K562 (cell line): ENCODE measurements around the gene DDC. TPM values are rescaled to one million over a fixed set of nuclear protein-coding genes. Genes with fewer than 3 reads are reported as not detected.

ENCODE experiments used
- CHD1 ChIP-seq: fragments of 200-600 bp; sonication (generic); IDR thresholded peaks from one replicate; pipeline ENCODE4 v1.6.1; 2012; ENCODE audit warnings: mild to moderate bottlenecking, moderate library complexity, low read length, inconsistent platforms
- DNMT1 ChIP-seq: fragments of 450-650 bp; IDR thresholded peaks from 2 replicates; pipeline ENCODE4 v1.6.1; 2016; ENCODE audit warnings: antibody characterized with exemption, mild to moderate bottlenecking
- ETV1 ChIP-seq: fragments of 450-650 bp; conservative IDR thresholded peaks from 2 replicates; pipeline ENCODE4 v1.6.1; 2016; ENCODE audit warnings: missing genetic modification characterization, control low read depth, low read depth, missing compliant biosample characterization
- ETV5 ChIP-seq: sonication (generic); formaldehyde crosslinking; IDR thresholded peaks from 2 replicates; pipeline ENCODE4 v1.4.0; 2020; ENCODE audit warnings: low read depth, mild to moderate bottlenecking, missing genetic modification reagents
- IRF2 ChIP-seq: sonication (generic); formaldehyde crosslinking; IDR thresholded peaks from 2 replicates; pipeline ENCODE4 v1.8.1; 2022; ENCODE audit warnings: mild to moderate bottlenecking, missing genetic modification reagents
- KAT2B ChIP-seq: IDR thresholded peaks from one replicate; pipeline ENCODE4 v1.6.1; 2012; ENCODE audit warnings: low read depth, mild to moderate bottlenecking, control low read depth, inconsistent platforms, low read length, moderate library complexity
- MTA2 ChIP-seq: fragments of 450-650 bp; IDR thresholded peaks from 2 replicates; pipeline ENCODE4 v1.6.1; 2016; ENCODE audit warnings: low read depth
- NUFIP1 ChIP-seq: fragments of 450-650 bp; IDR thresholded peaks from 2 replicates; pipeline ENCODE4 v1.6.1; 2018; ENCODE audit not compliant: partially characterized antibody
- SRSF7 ChIP-seq: fragments of 200-400 bp; formaldehyde crosslinking; optimal IDR thresholded peaks from 2 replicates; pipeline ENCODE3; 2017; ENCODE audit warnings: mild to moderate bottlenecking, low read depth, low read length
- WHSC1 ChIP-seq: IDR thresholded peaks from one replicate; pipeline ENCODE4 v1.6.1; 2012; ENCODE audit warnings: low read length, control low read depth, inconsistent platforms
- ZNF717 ChIP-seq: fragments of 250-450 bp; sonication (Bioruptor Pico); IDR thresholded peaks from 2 replicates; pipeline ENCODE4 v1.5.0; 2021
- polyA plus RNA-seq, 8 experiments: library from polyadenylated mRNA; depleted of rRNA in 4 of 8; stranded (reverse) in 5 of 8; unstranded in 3 of 8; fragments of >200 nt; fragmentation: Nextera tagmentation in 2 of 8; fragmentation: Illumina TruSeq in 1 of 8; extraction: Ambion mirVana in 2 of 8; extraction: Trizol in 1 of 8; gene quantifications; 2 replicates each; pipeline versions ENCODE4 v1.2.1 to v1.2.3, GENCODE V29; 2011 to 2014; ENCODE audit warnings: inconsistent platforms in 1 of 8, missing spikeins in 1 of 8
- total RNA-seq, 7 experiments: library from RNA; depleted of rRNA in 6 of 7; stranded (reverse); fragments of >200 nt in 6 of 7; fragmentation: Illumina TruSeq in 2 of 7; extraction: Trizol in 2 of 7; gene quantifications; 2 replicates each; pipeline versions ENCODE4 v1.2.1 to v1.2.3, GENCODE V29; 2011 to 2021; ENCODE audit warnings: low replicate concordance in 1 of 7
- TF ChIP-seq, protein P1 (sequence below): fragments of 250-450 bp; sonication (Bioruptor Pico); IDR thresholded peaks from 2 replicates; pipeline ENCODE4 v1.4.0; 2020
- TF ChIP-seq, protein P2 (sequence below), 2 experiments: fragments of 450-650 bp in 1 of 2; sonication (generic) in 1 of 2; formaldehyde crosslinking in 1 of 2; IDR thresholded peaks in 1 of 2; conservative IDR thresholded peaks in 1 of 2; 2 replicates each; pipeline versions ENCODE4 v1.6.1 to v1.8.1; 2016 to 2023; ENCODE audit warnings: mild to moderate bottlenecking in 2 of 2, moderate library complexity in 2 of 2, inconsistent platforms in 1 of 2, missing genetic modification reagents in 1 of 2
- TF ChIP-seq, protein P3 (sequence below): conservative IDR thresholded peaks from 2 replicates; pipeline ENCODE4 v1.6.1; 2011; ENCODE audit warnings: low read depth, mild to moderate bottlenecking, low read length; ENCODE audit not compliant: control insufficient read depth
- TF ChIP-seq, protein P4 (sequence below): sonication (generic); formaldehyde crosslinking; IDR thresholded peaks from 2 replicates; pipeline ENCODE4 v1.8.1; 2023; ENCODE audit warnings: missing genetic modification reagents, mild to moderate bottlenecking, borderline replicate concordance

Gene DDC
- total and polyA plus RNA-seq, 9 of the 15 experiments (the other 6 are each of a cell fraction or from before 2014, with no cell fraction given) = not detected

DNA sequence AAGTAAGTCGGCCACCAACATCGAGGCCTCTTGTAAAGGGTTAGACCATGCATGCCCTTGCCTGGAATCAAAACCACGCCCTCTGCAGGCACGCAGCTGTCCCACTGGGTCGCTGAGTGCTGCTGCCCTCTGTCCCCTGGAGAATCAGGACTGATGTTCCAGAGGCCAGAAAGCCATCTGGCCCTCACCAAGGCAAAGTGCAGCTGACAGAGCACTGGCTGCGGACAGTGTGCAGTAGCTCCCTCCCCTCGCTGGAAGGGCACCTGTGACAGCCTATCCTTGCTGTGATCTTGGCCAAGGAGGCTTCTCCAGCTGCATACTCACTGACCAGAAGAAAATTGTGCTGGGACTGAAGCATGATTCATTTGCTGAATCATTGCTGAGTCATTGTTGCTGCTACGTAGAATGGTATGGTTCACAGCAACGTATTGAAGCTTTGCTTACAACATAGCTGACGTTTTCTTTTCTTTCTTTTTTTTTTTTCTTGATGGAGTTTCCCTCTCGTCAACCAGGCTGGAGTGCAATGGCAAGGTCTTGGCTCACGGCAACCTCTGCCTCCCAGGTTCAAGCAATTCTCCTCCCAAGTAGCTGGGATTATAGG is 30.4 kb downstream of the DDC start (continued):
- TF ChIP-seq, protein P1, sequence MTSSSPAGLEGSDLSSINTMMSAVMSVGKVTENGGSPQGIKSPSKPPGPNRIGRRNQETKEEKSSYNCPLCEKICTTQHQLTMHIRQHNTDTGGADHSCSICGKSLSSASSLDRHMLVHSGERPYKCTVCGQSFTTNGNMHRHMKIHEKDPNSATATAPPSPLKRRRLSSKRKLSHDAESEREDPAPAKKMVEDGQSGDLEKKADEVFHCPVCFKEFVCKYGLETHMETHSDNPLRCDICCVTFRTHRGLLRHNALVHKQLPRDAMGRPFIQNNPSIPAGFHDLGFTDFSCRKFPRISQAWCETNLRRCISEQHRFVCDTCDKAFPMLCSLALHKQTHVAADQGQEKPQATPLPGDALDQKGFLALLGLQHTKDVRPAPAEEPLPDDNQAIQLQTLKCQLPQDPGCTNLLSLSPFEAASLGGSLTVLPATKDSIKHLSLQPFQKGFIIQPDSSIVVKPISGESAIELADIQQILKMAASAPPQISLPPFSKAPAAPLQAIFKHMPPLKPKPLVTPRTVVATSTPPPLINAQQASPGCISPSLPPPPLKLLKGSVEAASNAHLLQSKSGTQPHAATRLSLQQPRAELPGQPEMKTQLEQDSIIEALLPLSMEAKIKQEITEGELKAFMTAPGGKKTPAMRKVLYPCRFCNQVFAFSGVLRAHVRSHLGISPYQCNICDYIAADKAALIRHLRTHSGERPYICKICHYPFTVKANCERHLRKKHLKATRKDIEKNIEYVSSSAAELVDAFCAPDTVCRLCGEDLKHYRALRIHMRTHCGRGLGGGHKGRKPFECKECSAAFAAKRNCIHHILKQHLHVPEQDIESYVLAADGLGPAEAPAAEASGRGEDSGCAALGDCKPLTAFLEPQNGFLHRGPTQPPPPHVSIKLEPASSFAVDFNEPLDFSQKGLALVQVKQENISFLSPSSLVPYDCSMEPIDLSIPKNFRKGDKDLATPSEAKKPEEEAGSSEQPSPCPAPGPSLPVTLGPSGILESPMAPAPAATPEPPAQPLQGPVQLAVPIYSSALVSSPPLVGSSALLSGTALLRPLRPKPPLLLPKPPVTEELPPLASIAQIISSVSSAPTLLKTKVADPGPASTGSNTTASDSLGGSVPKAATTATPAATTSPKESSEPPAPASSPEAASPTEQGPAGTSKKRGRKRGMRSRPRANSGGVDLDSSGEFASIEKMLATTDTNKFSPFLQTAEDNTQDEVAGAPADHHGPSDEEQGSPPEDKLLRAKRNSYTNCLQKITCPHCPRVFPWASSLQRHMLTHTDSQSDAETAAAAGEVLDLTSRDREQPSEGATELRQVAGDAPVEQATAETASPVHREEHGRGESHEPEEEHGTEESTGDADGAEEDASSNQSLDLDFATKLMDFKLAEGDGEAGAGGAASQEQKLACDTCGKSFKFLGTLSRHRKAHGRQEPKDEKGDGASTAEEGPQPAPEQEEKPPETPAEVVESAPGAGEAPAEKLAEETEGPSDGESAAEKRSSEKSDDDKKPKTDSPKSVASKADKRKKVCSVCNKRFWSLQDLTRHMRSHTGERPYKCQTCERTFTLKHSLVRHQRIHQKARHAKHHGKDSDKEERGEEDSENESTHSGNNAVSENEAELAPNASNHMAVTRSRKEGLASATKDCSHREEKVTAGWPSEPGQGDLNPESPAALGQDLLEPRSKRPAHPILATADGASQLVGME (CRISPR knock-in tag) = no peak
- TF ChIP-seq, protein P2, sequence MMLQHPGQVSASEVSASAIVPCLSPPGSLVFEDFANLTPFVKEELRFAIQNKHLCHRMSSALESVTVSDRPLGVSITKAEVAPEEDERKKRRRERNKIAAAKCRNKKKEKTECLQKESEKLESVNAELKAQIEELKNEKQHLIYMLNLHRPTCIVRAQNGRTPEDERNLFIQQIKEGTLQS (IDR thresholded peaks at IDR 0.05) = peak; percentile 98
- TF ChIP-seq, protein P2 (CRISPR knock-in tag; conservative IDR thresholded peaks at IDR 0.05) = peak; percentile 85
- no peak for TF ChIP-seq IRF2 (CRISPR knock-in tag)
- TF ChIP-seq DNMT1 = peak; percentile 69; the same call in 1 of the 2 replicates
- TF ChIP-seq, protein P3, sequence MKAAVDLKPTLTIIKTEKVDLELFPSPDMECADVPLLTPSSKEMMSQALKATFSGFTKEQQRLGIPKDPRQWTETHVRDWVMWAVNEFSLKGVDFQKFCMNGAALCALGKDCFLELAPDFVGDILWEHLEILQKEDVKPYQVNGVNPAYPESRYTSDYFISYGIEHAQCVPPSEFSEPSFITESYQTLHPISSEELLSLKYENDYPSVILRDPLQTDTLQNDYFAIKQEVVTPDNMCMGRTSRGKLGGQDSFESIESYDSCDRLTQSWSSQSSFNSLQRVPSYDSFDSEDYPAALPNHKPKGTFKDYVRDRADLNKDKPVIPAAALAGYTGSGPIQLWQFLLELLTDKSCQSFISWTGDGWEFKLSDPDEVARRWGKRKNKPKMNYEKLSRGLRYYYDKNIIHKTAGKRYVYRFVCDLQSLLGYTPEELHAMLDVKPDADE = no peak
- TF ChIP-seq, protein P4, sequence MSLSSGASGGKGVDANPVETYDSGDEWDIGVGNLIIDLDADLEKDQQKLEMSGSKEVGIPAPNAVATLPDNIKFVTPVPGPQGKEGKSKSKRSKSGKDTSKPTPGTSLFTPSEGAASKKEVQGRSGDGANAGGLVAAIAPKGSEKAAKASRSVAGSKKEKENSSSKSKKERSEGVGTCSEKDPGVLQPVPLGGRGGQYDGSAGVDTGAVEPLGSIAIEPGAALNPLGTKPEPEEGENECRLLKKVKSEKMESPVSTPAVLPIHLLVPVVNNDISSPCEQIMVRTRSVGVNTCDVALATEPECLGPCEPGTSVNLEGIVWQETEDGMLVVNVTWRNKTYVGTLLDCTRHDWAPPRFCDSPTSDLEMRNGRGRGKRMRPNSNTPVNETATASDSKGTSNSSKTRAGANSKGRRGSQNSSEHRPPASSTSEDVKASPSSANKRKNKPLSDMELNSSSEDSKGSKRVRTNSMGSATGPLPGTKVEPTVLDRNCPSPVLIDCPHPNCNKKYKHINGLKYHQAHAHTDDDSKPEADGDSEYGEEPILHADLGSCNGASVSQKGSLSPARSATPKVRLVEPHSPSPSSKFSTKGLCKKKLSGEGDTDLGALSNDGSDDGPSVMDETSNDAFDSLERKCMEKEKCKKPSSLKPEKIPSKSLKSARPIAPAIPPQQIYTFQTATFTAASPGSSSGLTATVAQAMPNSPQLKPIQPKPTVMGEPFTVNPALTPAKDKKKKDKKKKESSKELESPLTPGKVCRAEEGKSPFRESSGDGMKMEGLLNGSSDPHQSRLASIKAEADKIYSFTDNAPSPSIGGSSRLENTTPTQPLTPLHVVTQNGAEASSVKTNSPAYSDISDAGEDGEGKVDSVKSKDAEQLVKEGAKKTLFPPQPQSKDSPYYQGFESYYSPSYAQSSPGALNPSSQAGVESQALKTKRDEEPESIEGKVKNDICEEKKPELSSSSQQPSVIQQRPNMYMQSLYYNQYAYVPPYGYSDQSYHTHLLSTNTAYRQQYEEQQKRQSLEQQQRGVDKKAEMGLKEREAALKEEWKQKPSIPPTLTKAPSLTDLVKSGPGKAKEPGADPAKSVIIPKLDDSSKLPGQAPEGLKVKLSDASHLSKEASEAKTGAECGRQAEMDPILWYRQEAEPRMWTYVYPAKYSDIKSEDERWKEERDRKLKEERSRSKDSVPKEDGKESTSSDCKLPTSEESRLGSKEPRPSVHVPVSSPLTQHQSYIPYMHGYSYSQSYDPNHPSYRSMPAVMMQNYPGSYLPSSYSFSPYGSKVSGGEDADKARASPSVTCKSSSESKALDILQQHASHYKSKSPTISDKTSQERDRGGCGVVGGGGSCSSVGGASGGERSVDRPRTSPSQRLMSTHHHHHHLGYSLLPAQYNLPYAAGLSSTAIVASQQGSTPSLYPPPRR = no peak; the same call in 1 of the 2 replicates
- TF ChIP-seq KAT2B = no peak
- peak; percentile 10; the same call in 1 of the 2 replicates for TF ChIP-seq ETV1
- TF ChIP-seq MTA2 = no peak
- no peak for TF ChIP-seq CHD1
- peak; percentile 20 for TF ChIP-seq NUFIP1
- no peak for TF ChIP-seq ETV5 (CRISPR knock-in tag)
- TF ChIP-seq WHSC1 = no peak
- TF ChIP-seq SRSF7 = no peak
- no peak for TF ChIP-seq ZNF717 (CRISPR knock-in tag)
